ENCODE results near the gene AUTS2.

DNA sequence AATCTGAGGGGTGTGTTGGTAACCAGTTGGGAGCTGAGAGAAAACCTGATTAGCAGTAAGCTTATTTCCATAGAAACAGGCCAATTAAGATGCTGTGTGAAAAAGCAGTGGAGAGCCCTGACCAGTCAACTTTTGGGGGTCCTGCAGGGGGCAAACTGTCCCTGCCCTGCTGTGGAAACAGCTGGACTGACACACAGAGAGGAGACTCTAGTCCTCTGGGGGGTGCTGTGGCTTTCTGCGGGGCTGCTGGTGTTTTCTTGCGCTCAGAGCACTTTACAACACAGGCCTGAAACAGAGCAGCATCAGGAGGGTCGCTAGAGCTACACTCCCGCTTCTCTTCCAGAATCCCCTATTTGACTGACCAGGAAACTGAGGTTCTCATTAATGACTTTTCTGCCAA lies 986.8 kb downstream of the AUTS2 start:
- no peak for TF ChIP-seq CTCF (conservative IDR thresholded peaks at IDR 0.05 in 1 of 2, IDR thresholded peaks at IDR 0.05 in 1 of 2; ENCODE audit: low read depth in 1 of 2, low read length in 2 of 2)
- TF ChIP-seq EZH2 (IDR thresholded peaks at IDR 0.05; ENCODE audit: low read length, missing control alignments): no peak
